Transverse colon (tissue), 4 donors: ENCODE results near the gene RFX1. TPM values are rescaled to one million over a fixed set of nuclear protein-coding genes. Genes with fewer than 3 reads are reported as not detected.
A peak's percentile ranks its signal among the peaks of the same experiment; 100 is the strongest.

Experiments
- DNase-seq: peaks from one replicate; pipeline ENCODE4 v3.0.0-alpha.2; 2019
- H3K27ac ChIP-seq, 4 donors: fragments of 200-600 bp; sonication (generic); 2 replicates each; pipeline ENCODE4 v1.5.1; 2016 to 2018; ENCODE audit warnings: inconsistent platforms in 4 of 4
- H3K27me3 ChIP-seq: fragments of 200-600 bp; sonication (generic); 2 replicates; pipeline ENCODE4 v1.5.1; 2017; ENCODE audit warnings: inconsistent platforms
- H3K36me3 ChIP-seq, 4 donors: fragments of 200-600 bp; sonication (generic); 2 replicates each; pipeline ENCODE4 v1.5.1; 2017 to 2019; ENCODE audit warnings: inconsistent platforms in 4 of 4
- H3K4me1 ChIP-seq, 4 donors: fragments of 200-600 bp; sonication (generic); 2 replicates each; pipeline ENCODE4 v1.5.1; 2017 to 2020; ENCODE audit warnings: inconsistent platforms in 4 of 4
- H3K4me3 ChIP-seq, 4 donors: fragments of 200-600 bp; sonication (generic); 1 replicate in 1 of 4; 2 replicates in 3 of 4; pipeline versions ENCODE4 v1.5.1 to v1.6.1; 2017 to 2019; ENCODE audit warnings: inconsistent platforms in 4 of 4
- H3K9me3 ChIP-seq, 2 donors: fragments of 200-600 bp; sonication (generic); 2 replicates each; pipeline ENCODE4 v1.5.1; 2017 to 2019; ENCODE audit warnings: inconsistent platforms in 2 of 2
- CTCF ChIP-seq, 5 experiments: fragments of 200-600 bp in 3 of 5; fragments of 450-650 bp in 2 of 5; sonication (generic) in 3 of 5; IDR thresholded peaks; 1 replicate in 2 of 5; 2 replicates in 3 of 5; pipeline ENCODE4 v1.5.1; 2016 to 2017; ENCODE audit warnings: antibody characterized with exemption in 5 of 5, inconsistent platforms in 3 of 5, mild to moderate bottlenecking in 2 of 5, moderate library complexity in 1 of 5
- EP300 ChIP-seq: sonication (generic); formaldehyde crosslinking; IDR thresholded peaks from one replicate; pipeline ENCODE4 v1.6.1; 2017; ENCODE audit warnings: antibody characterized with exemption, low read depth
- POLR2A ChIP-seq: fragments of 450-650 bp; IDR thresholded peaks from one replicate; pipeline ENCODE4 v1.6.1; 2016; ENCODE audit warnings: antibody characterized with exemption, mild to moderate bottlenecking, moderate library complexity
- POLR2AphosphoS5 ChIP-seq, 3 donors: sonication (generic); formaldehyde crosslinking; IDR thresholded peaks; one replicate each; pipeline ENCODE4 v1.6.1; 2016; ENCODE audit warnings: antibody characterized with exemption in 3 of 3
- WGBS, 2 donors: methylation state at CpG; one replicate each; pipeline ENCODE4 v1.1.5; 2018; ENCODE audit warnings: low coverage in 1 of 2; 5-methylcytosine and 5-hydroxymethylcytosine counted together
- in situ Hi-C, 4 donors: fragments of 200-750 bp; cut with MboI; loops; one replicate each; pipeline versions ENCODE4 v1.15.0 to v1.15.1; 2017; ENCODE audit warnings: low sequenced_read_pairs in 3 of 4, low pct_ligation_motif_present in 1 of 4, low pct_unique_long_range_greater_than_20kb in 1 of 4
- intact Hi-C: fragments of 100-400 bp; cut with DNase I; formaldehyde crosslinking; loops from one replicate; pipeline ENCODE4 v1.15.1; 2023; ENCODE audit warnings: low total_unique reads
- total RNA-seq, 4 donors: library from RNA; depleted of rRNA; stranded (reverse); fragments of >200 nt; gene quantifications; one replicate each; pipeline ENCODE4 v1.1.0, GENCODE V29; 2016

Gene RFX1
- total RNA-seq, 4 donors from 2014 or later, result 3.7 to 9.0 (median 8.1) TPM

GRCh38 chr19:13965377-13965896 lies 40.7 kb downstream of the RFX1 start:
- in situ Hi-C loops (no loop called here), intact Hi-C loops (no loop called here)
- H3K4me1 ChIP-seq, result no peaks in the 10 kb centered on the region
- H3K4me3 ChIP-seq, result no peak overlapping the region
- TF ChIP-seq EP300 (no peak), CTCF (IDR thresholded peaks at IDR 0.05) (no peak), POLR2A (no peak), POLR2AphosphoS5 (IDR thresholded peaks at IDR 0.05) (no peak)
- H3K36me3 ChIP-seq, result peaks cover 0 to 18% (median 5%) of the 10 kb centered on the region in 4 donors
- H3K27ac ChIP-seq, result no peak overlapping the region
- H3K27me3 ChIP-seq, result no peaks in the 10 kb centered on the region
- DNase-seq, result no peak
- WGBS, 2 donors, result 85% methylated on average over 24 of the region's 24 CpGs; no CpG with 5 or more reads in 1 of the 2 donors
- H3K9me3 ChIP-seq, result no peaks in the 10 kb centered on the region

DNA sequence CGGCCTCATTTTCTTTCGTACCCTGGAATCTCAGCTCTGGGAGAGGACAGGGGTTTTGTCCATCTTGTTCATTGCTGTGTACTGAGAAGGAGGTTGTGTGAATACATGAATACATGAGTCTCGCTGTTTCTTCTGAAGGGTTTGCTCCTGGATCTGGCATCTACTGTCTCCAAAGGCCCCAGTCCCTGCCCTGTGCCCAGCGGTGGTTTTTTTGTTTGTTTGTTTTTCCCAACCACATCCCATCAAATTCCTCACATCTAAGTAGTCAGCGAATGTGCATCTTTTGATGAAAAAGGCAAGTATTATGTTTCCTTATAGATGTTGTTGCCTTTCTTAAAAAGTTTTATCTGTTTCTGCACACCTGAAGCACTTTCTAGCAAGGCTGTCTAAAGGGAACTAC lies 41.3 kb downstream of the RFX1 start:
- peaks cover 0 to 15% (median 5%) of the 10 kb centered on the region in 4 donors for H3K36me3 ChIP-seq
- in situ Hi-C loops, result no loop called here

DNA sequence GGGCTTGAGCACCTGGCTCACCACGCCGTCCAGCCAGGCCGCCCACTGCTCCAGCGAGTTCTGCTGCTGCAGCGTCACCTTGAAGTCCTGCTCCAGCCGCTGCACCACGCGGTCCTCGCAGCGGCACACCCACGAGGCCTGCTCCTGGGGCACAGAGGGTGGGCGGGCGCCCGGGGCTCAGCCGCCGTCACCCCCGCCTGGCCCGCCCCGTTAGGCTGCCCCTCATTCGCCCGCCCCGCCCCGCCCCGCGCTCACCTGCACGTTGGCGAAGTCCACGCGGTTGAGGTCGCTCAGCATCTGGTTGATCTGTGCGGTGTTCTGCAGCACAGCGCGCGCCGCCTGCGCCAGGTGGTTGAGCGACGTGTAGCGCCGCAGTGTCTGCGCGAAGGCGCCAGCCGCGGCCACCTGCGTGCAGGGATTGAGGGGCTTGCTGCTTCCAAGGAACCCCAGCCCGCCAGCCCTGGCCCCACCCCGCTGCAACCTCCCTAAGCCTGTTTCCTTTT lies 42.5 kb downstream of the RFX1 start:
- no peak for TF ChIP-seq EP300
- no peak for TF ChIP-seq POLR2AphosphoS5 (IDR thresholded peaks at IDR 0.05)
- TF ChIP-seq POLR2A, result no peak
- TF ChIP-seq CTCF (IDR thresholded peaks at IDR 0.05), result no peak
- intact Hi-C loops, result no loop called here
- WGBS, 2 donors, result 96% methylated on average over 41 of the region's 48 CpGs; no CpG with 5 or more reads in 1 of the 2 donors
- Histone ChIP-seq H3K9me3 (no peaks in the 10 kb centered on the region), H3K27me3 (no peaks in the 10 kb centered on the region), H3K4me1 (no peaks in the 10 kb centered on the region), H3K4me3 (no peak overlapping the region), H3K27ac (no peak overlapping the region), H3K36me3 (peaks cover 0 to 9% (median 2%) of the 10 kb centered on the region in 4 donors)
- in situ Hi-C loops, result no loop called here
- no peak for DNase-seq

More for the DNA sequence above, 41.3 kb downstream of the RFX1 start:
- 40 to 86% methylated on average over 1 to 5 of the region's 5 CpGs for WGBS, 2 donors
- Histone ChIP-seq H3K9me3 (no peaks in the 10 kb centered on the region), H3K4me3 (no peak overlapping the region), H3K4me1 (no peaks in the 10 kb centered on the region), H3K27me3 (no peaks in the 10 kb centered on the region), H3K27ac (no peak overlapping the region)
- intact Hi-C loops, result no loop called here
- no peak for DNase-seq
- TF ChIP-seq CTCF (IDR thresholded peaks at IDR 0.05), result no peak
- TF ChIP-seq EP300, result no peak
- TF ChIP-seq POLR2A, result no peak
- TF ChIP-seq POLR2AphosphoS5 (IDR thresholded peaks at IDR 0.05), result no peak

DNA sequence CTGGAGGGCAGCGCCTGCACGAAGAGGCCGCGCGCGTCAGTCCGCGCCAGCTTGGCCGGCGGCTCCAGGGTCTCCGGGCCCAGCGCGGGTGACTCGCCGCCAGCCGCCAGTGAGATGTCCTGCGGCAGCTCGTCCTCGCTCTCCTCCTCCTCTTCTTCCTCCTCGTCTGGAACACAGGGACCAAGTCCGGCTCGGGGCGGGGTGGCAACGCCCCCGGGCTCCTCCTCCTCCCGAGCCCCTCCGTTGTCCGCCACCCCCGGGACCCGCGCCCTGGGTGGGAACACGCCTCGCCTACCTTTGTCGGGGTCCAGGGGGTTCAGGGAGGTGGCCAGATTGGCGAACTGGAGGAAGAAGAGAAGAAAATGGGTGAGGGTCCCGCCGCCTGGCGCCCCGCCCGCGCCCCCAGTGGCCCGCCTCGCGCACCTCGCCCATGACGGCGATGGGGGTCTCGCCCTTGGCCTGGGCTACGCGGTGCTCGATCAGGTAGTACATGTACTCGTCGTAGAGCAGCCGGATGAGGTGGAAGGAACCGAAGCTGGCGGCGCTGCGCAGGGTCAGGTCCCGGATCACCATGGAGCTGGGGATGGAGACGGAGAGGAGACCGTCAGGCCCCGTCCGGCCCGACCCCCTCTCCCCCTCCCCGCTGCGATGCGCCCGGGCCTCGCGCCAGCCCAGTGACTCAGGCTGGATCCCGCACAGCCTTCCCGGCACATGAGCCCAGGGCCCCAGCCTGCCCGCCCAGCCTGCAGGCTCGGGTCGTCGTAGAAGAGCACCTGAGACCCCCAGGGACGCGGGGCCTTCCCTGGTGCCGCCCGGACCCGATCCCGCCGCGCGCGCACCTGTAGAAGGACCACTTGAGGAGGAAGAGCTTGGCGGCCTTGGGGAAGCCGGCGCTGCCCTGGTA lies 43.2 kb downstream of the RFX1 start:
- intact Hi-C loops, result no loop called here
- Histone ChIP-seq H3K27ac (no peak overlapping the region), H3K27me3 (no peaks in the 10 kb centered on the region), H3K9me3 (no peaks in the 10 kb centered on the region), H3K36me3 (peaks cover 0 to 9% (median 2%) of the 10 kb centered on the region in 4 donors), H3K4me1 (no peaks in the 10 kb centered on the region), H3K4me3 (peak overlapping the region in 2 of 4 donors; percentile 3 to 18)
- 86% methylated on average over 62 of the region's 89 CpGs; no CpG with 5 or more reads in 1 of the 2 donors for WGBS, 2 donors
- in situ Hi-C loops, result no loop called here
- TF ChIP-seq POLR2AphosphoS5 (IDR thresholded peaks at IDR 0.05) (peak in 1 of 3 donors; percentile 17), POLR2A (no peak)
- no peak for DNase-seq
